Adrenal gland (tissue), 12 donors: ENCODE data around the gene ADCY2. TPM values are rescaled to one million over a fixed set of nuclear protein-coding genes. Genes with fewer than 3 reads are reported as not detected.
"Not testable (repeated sequence)": the region's sequence is repeated elsewhere in the genome, so short reads cannot be mapped to it uniquely, and the experiment has no call there.

Experiments
- DNase-seq, 7 donors: peaks; one replicate each; pipeline ENCODE4 v3.0.0-alpha.2; 2019 to 2020
- H3K27ac ChIP-seq, 5 donors: fragments of 200-600 bp; sonication (generic) in 4 of 5; 1 replicate in 3 of 5; 2 replicates in 2 of 5; pipeline versions ENCODE4 v1.5.1 to v1.8.0; 2016 to 2020; ENCODE audit warnings: mild to moderate bottlenecking in 1 of 5
- H3K27me3 ChIP-seq: fragments of 200-600 bp; 2 replicates; pipeline ENCODE4 v1.8.0; 2021
- H3K36me3 ChIP-seq, 2 donors: fragments of 200-600 bp; replicated peaks in 1 of 2; 1 replicate in 1 of 2; 2 replicates in 1 of 2; pipeline versions ENCODE4 v1.5.1 to v1.8.0; 2018 to 2022
- H3K4me1 ChIP-seq, 2 donors: fragments of 200-600 bp; replicated peaks in 1 of 2; 1 replicate in 1 of 2; 2 replicates in 1 of 2; pipeline versions ENCODE4 v1.5.1 to v1.8.0; 2018 to 2021
- H3K4me3 ChIP-seq, 4 donors: fragments of 200-600 bp; sonication (generic) in 3 of 4; one replicate each; pipeline ENCODE4 v1.5.1; 2016 to 2018
- H3K9me3 ChIP-seq, 3 donors: fragments of 200-600 bp; sonication (generic) in 1 of 3; replicated peaks in 1 of 3; 1 replicate in 2 of 3; 2 replicates in 1 of 3; pipeline versions ENCODE4 v1.5.1 to v1.8.0; 2016 to 2021
- POLR2A ChIP-seq, 2 donors: fragments of 450-650 bp; IDR thresholded peaks; one replicate each; pipeline ENCODE4 v1.6.1; 2017; ENCODE audit warnings: antibody characterized with exemption in 2 of 2, mild to moderate bottlenecking in 2 of 2, moderate library complexity in 1 of 2
- WGBS, 4 donors: extraction: QIAGEN DNeasy Blood & Tissue Kit in 2 of 4; methylation state at CpG; one replicate each; pipeline versions ENCODE4 v1.1.5 to v1.1.7; 2013 to 2017; 5-methylcytosine and 5-hydroxymethylcytosine counted together
- intact Hi-C, 2 donors: fragments of 100-400 bp; cut with DNase I; formaldehyde crosslinking; loops; one replicate each; pipeline versions ENCODE4 v1.14.1 to v1.15.0; 2022 to 2023
- polyA plus RNA-seq, 3 donors: library from polyadenylated mRNA; stranded (reverse); fragments of 200-250 nt in 2 of 3; fragments of 350-450 nt in 1 of 3; fragmentation: Illumina TruSeq in 1 of 3; extraction: RNeasy Lipid Tissue Mini Kit (QIAGEN cat#74804) in 1 of 3; gene quantifications; one replicate each; pipeline ENCODE4 v1.2.3, GENCODE V29; 2013 to 2014
- total RNA-seq, 9 donors: library from RNA; depleted of rRNA in 4 of 9; stranded (reverse); fragments of >200 nt in 4 of 9; fragments of 120-200 nt in 1 of 9; fragmentation: NEBNext Ultra II Directional in 1 of 9; extraction: Animal tissue kit (Norgen Biotek cat#: 25700) in 1 of 9; gene quantifications; one replicate each; pipeline versions ENCODE4 v1.1.0 to v1.2.4, GENCODE V29; 2013 to 2023
- TF ChIP-seq, protein P1 (sequence below), 6 experiments: fragments of 450-650 bp in 4 of 6; fragments of 200-600 bp in 2 of 6; sonication (generic) in 1 of 6; IDR thresholded peaks; 1 replicate in 5 of 6; 2 replicates in 1 of 6; pipeline versions ENCODE4 v1.5.1 to v1.8.0; 2016 to 2021; ENCODE audit warnings: antibody characterized with exemption in 6 of 6, mild to moderate bottlenecking in 2 of 6, moderate library complexity in 1 of 6
- donor health status: healthy with polysubstance abuse.
- donor health status: Bipolar disorder and iron deficiency.
- donor health status: DM: yes; HTN: yes; CAD: no.
- donor health status: DM: no; HTN: no; CAD: no.
- donor health status: DM: no; HTN: no; CAD: no.
- donor health status: DM: yes; HTN: yes; CAD: no.

ADCY2 gene
- total and polyA plus RNA-seq, 12 donors = 0.85 to 6.6 (median 2.3) TPM

- WGBS, 4 donors = 41 to 58% (median 51%) methylated on average over 7 to 10 of the region's 10 CpGs
- TF ChIP-seq POLR2A (IDR thresholded peaks at IDR 0.05) = no peak
- TF ChIP-seq, protein P1, sequence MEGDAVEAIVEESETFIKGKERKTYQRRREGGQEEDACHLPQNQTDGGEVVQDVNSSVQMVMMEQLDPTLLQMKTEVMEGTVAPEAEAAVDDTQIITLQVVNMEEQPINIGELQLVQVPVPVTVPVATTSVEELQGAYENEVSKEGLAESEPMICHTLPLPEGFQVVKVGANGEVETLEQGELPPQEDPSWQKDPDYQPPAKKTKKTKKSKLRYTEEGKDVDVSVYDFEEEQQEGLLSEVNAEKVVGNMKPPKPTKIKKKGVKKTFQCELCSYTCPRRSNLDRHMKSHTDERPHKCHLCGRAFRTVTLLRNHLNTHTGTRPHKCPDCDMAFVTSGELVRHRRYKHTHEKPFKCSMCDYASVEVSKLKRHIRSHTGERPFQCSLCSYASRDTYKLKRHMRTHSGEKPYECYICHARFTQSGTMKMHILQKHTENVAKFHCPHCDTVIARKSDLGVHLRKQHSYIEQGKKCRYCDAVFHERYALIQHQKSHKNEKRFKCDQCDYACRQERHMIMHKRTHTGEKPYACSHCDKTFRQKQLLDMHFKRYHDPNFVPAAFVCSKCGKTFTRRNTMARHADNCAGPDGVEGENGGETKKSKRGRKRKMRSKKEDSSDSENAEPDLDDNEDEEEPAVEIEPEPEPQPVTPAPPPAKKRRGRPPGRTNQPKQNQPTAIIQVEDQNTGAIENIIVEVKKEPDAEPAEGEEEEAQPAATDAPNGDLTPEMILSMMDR (IDR thresholded peaks at IDR 0.05) = no peak
- Histone ChIP-seq H3K36me3 (no peaks in the 10 kb centered on the region), H3K27me3 (no peaks in the 10 kb centered on the region), H3K27ac (no peak overlapping the region), H3K4me3 (no peak overlapping the region), H3K9me3 (no peaks in the 10 kb centered on the region), H3K4me1 (no peaks in the 10 kb centered on the region)
- intact Hi-C loops = no loop called here
- DNase-seq = no peak
These were observed 24.8 kb downstream of the ADCY2 start for GRCh38 chr5:7420510-7421280.

DNA sequence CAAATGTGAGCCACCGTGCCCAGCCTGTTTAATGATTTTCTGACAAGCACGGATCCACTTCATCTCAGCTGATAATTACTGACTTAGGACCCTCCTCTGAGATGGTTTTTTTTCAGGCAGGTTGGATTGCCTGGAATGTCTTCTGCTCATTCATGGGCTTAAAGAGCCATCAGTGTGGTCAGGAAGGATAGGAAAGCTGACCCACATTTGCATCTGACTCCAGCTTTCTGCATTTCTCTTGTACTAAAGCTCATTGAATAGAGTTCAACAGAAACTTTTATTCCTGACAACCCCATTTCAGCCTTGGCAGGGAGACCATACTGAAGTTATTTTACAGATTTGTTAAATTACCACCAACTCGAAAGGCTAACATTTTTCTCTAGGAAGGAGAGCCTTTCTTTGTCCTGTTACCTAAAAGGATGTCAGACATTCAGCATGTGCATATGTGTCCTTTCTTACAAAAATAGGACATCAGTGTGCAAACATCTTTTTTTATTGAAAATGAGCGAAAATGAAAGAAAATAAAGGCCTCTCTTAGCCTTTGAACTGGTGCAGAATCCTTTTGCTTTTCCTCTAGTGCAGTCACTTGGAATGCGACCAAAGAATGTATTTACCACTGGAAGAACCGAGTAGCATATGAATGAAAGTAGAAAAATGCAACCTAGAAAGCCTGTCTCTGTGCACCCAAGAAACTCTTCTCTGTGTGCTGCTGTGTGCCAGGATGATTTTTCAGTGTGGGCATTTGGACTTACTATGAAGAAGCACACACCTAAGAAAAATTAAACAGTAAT, 26.6 kb downstream of the ADCY2 start:
- Histone ChIP-seq H3K4me1 (no peaks in the 10 kb centered on the region), H3K4me3 (no peak overlapping the region), H3K27me3 (no peaks in the 10 kb centered on the region), H3K27ac (no peak overlapping the region), H3K36me3 (no peaks in the 10 kb centered on the region), H3K9me3 (no peaks in the 10 kb centered on the region)
- intact Hi-C loops = no loop called here
- TF ChIP-seq POLR2A (IDR thresholded peaks at IDR 0.05) = no peak
- 53 to 67% (median 61%) methylated on average over 6 of the region's 6 CpGs for WGBS, 4 donors
- no peak for DNase-seq

DNA sequence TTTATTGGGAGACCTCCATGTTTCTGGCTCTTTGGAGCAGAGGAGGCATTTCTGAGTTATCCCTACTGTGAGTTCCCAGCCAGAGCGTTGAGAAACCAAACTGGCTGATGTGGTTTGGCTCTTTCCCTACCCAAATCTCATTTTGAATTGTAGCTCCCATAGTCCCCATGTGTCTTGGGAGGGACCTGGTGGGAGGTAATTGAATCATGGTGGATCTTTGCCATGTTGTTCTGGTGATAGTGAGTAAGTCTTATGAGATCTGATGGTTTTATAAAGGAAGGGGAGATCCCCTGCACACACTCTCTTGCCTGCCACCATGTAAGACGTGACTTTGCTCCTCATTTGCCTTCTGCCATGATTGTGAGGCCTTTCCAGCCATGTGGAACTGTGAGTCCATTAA, 27.3 kb downstream of the ADCY2 start:
- intact Hi-C loops, H3K36me3 ChIP-seq, H3K4me1 ChIP-seq, H3K4me3 ChIP-seq, H3K27me3 ChIP-seq, H3K27ac ChIP-seq, H3K9me3 ChIP-seq, DNase-seq: not testable (repeated sequence)
- 68 to 81% (median 75%) methylated on average over 2 of the region's 2 CpGs for WGBS, 4 donors

DNA sequence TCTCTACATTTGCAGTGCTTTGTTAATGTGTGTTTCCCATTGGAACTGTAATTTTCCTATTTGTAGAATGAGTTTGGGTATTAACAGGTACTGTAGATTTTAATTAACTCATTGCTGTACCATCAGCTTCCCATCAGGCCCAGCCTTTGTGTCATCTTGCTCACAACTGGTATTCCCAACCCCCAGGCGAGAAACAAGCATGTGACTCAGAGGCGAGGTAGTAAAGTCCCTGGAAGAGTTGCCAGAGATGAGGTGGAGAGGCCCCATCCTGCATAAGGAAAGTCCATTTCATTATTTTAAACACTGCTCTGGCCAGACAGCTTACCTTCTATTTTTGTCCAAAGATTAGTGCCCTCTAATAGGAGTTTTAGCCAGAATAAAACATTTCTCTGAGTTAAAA, 29.9 kb downstream of the ADCY2 start:
- DNase-seq = no peak
- H3K27ac ChIP-seq = no peak overlapping the region
- no peak overlapping the region for H3K4me3 ChIP-seq
- TF ChIP-seq, protein P1 (IDR thresholded peaks at IDR 0.05) = no peak
- TF ChIP-seq POLR2A (IDR thresholded peaks at IDR 0.05) = no peak
- intact Hi-C loops = no loop called here
- 75 to 95% (median 83%) methylated on average over 2 of the region's 2 CpGs for WGBS, 4 donors
- no peaks in the 10 kb centered on the region for H3K36me3 ChIP-seq
- H3K4me1 ChIP-seq = no peaks in the 10 kb centered on the region
- no peaks in the 10 kb centered on the region for H3K9me3 ChIP-seq
- H3K27me3 ChIP-seq = no peaks in the 10 kb centered on the region

DNA sequence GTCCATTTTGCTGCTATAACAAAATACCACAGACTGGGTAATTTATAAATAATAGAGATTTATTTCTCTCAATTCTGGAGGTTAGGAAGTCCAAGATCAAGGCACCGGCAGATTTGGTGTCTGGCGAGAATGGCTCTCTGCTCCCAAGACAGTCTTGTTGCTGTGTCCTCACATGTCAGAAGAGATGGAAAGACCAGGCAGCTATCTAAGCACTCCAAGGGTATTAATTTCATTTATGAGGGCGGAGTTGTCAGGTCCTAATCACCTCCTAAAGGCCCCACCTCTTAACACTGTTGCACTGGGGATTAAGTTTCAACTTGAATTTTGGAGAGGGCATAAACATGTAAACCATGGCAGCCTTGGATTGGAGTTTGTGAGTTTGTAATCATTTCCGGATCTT, 30.3 kb downstream of the ADCY2 start:
- no peak for DNase-seq
- no peaks in the 10 kb centered on the region for H3K36me3 ChIP-seq
- no peaks in the 10 kb centered on the region for H3K4me1 ChIP-seq
- intact Hi-C loops = no loop called here
- H3K4me3 ChIP-seq = no peak overlapping the region
- H3K9me3 ChIP-seq = no peaks in the 10 kb centered on the region
- 82 to 93% (median 86%) methylated on average over 4 of the region's 4 CpGs for WGBS, 4 donors
- no peak for TF ChIP-seq POLR2A (IDR thresholded peaks at IDR 0.05)
- TF ChIP-seq, protein P1 (IDR thresholded peaks at IDR 0.05) = no peak
- no peaks in the 10 kb centered on the region for H3K27me3 ChIP-seq
- H3K27ac ChIP-seq = no peak overlapping the region
